Loucy (cell line): ENCODE measurements around the gene SRRM4.
"Not testable (repeated sequence)": the region's sequence is repeated elsewhere in the genome, so short reads cannot be mapped to it uniquely, and the experiment has no call there.

Experiments used
- EZH2phosphoT487 ChIP-seq: fragments of 200-600 bp; IDR thresholded peaks from 2 replicates; pipeline ENCODE4 v1.6.1; 2018; ENCODE audit warnings: antibody characterized with exemption, mild to moderate bottlenecking, moderate library complexity, borderline replicate concordance
- TF ChIP-seq, protein P1 (sequence below): fragments of 200-600 bp; sonication (generic); conservative IDR thresholded peaks from 2 replicates; pipeline ENCODE4 v1.5.1; 2014; ENCODE audit warnings: mild to moderate bottlenecking, antibody characterized with exemption, low read length

DNA sequence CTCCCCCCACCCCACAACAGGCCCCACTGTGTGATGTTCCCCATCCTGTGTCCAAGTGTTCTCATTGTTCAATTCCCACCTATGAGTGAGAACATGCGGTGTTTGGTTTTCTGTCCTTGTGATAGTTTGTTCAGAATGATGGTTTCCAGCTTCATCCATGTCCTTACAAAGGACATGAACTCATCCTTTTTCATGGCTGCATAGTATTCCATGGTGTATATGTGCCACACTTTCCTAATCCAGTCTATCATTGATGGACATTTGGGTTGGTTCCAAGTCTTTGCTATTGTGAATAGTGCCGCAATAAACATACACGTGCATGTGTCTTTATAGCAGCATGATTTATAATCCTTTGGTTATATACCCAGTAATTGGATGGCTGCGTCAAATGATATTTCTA is 123.6 kb downstream of the SRRM4 start:
- TF ChIP-seq, protein P1, sequence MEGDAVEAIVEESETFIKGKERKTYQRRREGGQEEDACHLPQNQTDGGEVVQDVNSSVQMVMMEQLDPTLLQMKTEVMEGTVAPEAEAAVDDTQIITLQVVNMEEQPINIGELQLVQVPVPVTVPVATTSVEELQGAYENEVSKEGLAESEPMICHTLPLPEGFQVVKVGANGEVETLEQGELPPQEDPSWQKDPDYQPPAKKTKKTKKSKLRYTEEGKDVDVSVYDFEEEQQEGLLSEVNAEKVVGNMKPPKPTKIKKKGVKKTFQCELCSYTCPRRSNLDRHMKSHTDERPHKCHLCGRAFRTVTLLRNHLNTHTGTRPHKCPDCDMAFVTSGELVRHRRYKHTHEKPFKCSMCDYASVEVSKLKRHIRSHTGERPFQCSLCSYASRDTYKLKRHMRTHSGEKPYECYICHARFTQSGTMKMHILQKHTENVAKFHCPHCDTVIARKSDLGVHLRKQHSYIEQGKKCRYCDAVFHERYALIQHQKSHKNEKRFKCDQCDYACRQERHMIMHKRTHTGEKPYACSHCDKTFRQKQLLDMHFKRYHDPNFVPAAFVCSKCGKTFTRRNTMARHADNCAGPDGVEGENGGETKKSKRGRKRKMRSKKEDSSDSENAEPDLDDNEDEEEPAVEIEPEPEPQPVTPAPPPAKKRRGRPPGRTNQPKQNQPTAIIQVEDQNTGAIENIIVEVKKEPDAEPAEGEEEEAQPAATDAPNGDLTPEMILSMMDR, result not testable (repeated sequence)
- TF ChIP-seq EZH2phosphoT487, result not testable (repeated sequence)
